ENCODE measurements around the gene HS3ST4.

GRCh38 chr16:26177438-26177837, 485.7 kb downstream of the HS3ST4 start:
- TF ChIP-seq, protein P1, sequence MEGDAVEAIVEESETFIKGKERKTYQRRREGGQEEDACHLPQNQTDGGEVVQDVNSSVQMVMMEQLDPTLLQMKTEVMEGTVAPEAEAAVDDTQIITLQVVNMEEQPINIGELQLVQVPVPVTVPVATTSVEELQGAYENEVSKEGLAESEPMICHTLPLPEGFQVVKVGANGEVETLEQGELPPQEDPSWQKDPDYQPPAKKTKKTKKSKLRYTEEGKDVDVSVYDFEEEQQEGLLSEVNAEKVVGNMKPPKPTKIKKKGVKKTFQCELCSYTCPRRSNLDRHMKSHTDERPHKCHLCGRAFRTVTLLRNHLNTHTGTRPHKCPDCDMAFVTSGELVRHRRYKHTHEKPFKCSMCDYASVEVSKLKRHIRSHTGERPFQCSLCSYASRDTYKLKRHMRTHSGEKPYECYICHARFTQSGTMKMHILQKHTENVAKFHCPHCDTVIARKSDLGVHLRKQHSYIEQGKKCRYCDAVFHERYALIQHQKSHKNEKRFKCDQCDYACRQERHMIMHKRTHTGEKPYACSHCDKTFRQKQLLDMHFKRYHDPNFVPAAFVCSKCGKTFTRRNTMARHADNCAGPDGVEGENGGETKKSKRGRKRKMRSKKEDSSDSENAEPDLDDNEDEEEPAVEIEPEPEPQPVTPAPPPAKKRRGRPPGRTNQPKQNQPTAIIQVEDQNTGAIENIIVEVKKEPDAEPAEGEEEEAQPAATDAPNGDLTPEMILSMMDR (IDR thresholded peaks at IDR 0.05), result no peak
- TF ChIP-seq EP300 (IDR thresholded peaks at IDR 0.05), result no peak

Data from tibial nerve (tissue), 4 donors.